ENCODE measurements around the gene TP63.

The TP63 gene

GRCh38 chr3:189792046-189792929 lies 161.1 kb downstream of the TP63 start:
- TF ChIP-seq CTCF (IDR thresholded peaks at IDR 0.05; ENCODE audit: low read depth, low read length, missing control alignments), result no peak
- in situ Hi-C loops (cut with HindIII; ENCODE audit: low pct_ligation_motif_present, low sequenced_read_pairs), result no loop called here
- Histone ChIP-seq H3K27ac (no peak overlapping the region), H3K27me3 (replicated peaks) (no peaks in the 10 kb centered on the region), H3K4me3 (ENCODE audit: low read depth, low read length) (no peak overlapping the region), H3K36me3 (replicated peaks) (no peaks in the 10 kb centered on the region)
- DNase-seq, result no peak

GRCh38 chr3:189794518-189794917 lies 163.3 kb downstream of the TP63 start:
- no peak for TF ChIP-seq CTCF (IDR thresholded peaks at IDR 0.05; ENCODE audit: low read depth, low read length, missing control alignments)
- no peak overlapping the region for H3K27ac ChIP-seq
- no peak overlapping the region for H3K4me3 ChIP-seq (ENCODE audit: low read depth, low read length)
- DNase-seq, result no peak
- no peaks in the 10 kb centered on the region for H3K27me3 ChIP-seq (replicated peaks)
- in situ Hi-C loops (cut with HindIII; ENCODE audit: low pct_ligation_motif_present, low sequenced_read_pairs), result no loop called here
- no peaks in the 10 kb centered on the region for H3K36me3 ChIP-seq (replicated peaks)

GRCh38 chr3:189797103-189797750 lies 166.0 kb downstream of the TP63 start:
- TF ChIP-seq CTCF (IDR thresholded peaks at IDR 0.05; ENCODE audit: low read depth, low read length, missing control alignments), result no peak

GRCh38 chr3:189799366-189799765 lies 168.2 kb downstream of the TP63 start:
- no peaks in the 10 kb centered on the region for H3K36me3 ChIP-seq (replicated peaks)
- no peak for TF ChIP-seq CTCF (IDR thresholded peaks at IDR 0.05; ENCODE audit: low read depth, low read length, missing control alignments)
- no peak overlapping the region for H3K4me3 ChIP-seq (ENCODE audit: low read depth, low read length)
- DNase-seq, result no peak
- in situ Hi-C loops (cut with HindIII; ENCODE audit: low pct_ligation_motif_present, low sequenced_read_pairs), result no loop called here
- no peak overlapping the region for H3K27ac ChIP-seq
- H3K27me3 ChIP-seq (replicated peaks), result no peaks in the 10 kb centered on the region

More at GRCh38 chr3:189797103-189797750, 166.0 kb downstream of the TP63 start:
- no peaks in the 10 kb centered on the region for H3K36me3 ChIP-seq (replicated peaks)
- no peak for DNase-seq
- H3K4me3 ChIP-seq (ENCODE audit: low read depth, low read length), result no peak overlapping the region
- H3K27me3 ChIP-seq (replicated peaks), result no peaks in the 10 kb centered on the region
- in situ Hi-C loops (cut with HindIII; ENCODE audit: low pct_ligation_motif_present, low sequenced_read_pairs), result no loop called here
- H3K27ac ChIP-seq, result no peak overlapping the region

GRCh38 chr3:189800436-189800835 lies 169.2 kb downstream of the TP63 start:
- H3K27ac ChIP-seq, result no peak overlapping the region
- no peaks in the 10 kb centered on the region for H3K27me3 ChIP-seq (replicated peaks)
- no peak for DNase-seq
- in situ Hi-C loops (cut with HindIII; ENCODE audit: low pct_ligation_motif_present, low sequenced_read_pairs), result no loop called here
- H3K4me3 ChIP-seq (ENCODE audit: low read depth, low read length), result no peak overlapping the region
- H3K36me3 ChIP-seq (replicated peaks), result no peaks in the 10 kb centered on the region
- TF ChIP-seq CTCF (IDR thresholded peaks at IDR 0.05; ENCODE audit: low read depth, low read length, missing control alignments), result no peak
